ENCODE measurements around the gene TGFB1. TPM values are rescaled to one million over a fixed set of nuclear protein-coding genes. Genes with fewer than 3 reads are reported as not detected.

Gene TGFB1
- total RNA-seq, 1 experiment from 2014 or later: 10.1 TPM

- in situ Hi-C loops (cut with HindIII; ENCODE audit: low sequenced_read_pairs): no loop called here
- DNase-seq (ENCODE audit: low spot score): no peak
These were observed 64.8 kb downstream of the TGFB1 start for GRCh38 chr19:41288673-41289530.

Other genes starting within 250 kb of the TGFB1 start
- not detected in 2 replicates for gene CYP2F1, start 239.5 kb downstream of the TGFB1 start, total RNA-seq (2014; rRNA removed; shearing (Covaris generic))
- not detected in 2 replicates for gene CYP2S1, start 160.7 kb downstream of the TGFB1 start, total RNA-seq (2014; rRNA removed; shearing (Covaris generic))
- 21.0 and 22.4 TPM in 2 replicates for gene AXL, start 134.7 kb downstream of the TGFB1 start, total RNA-seq (2014; rRNA removed; shearing (Covaris generic))
- gene HNRNPUL1, start 89.5 kb downstream of the TGFB1 start, total RNA-seq (2014; rRNA removed; shearing (Covaris generic)): 85.0 and 116 TPM in 2 replicates
- 9.3 and 12.3 TPM in 2 replicates for gene CCDC97, start 43.8 kb downstream of the TGFB1 start, total RNA-seq (2014; rRNA removed; shearing (Covaris generic))
- 11.1 and 18.4 TPM in 2 replicates for gene B9D2, start 10.2 kb upstream of the TGFB1 start, total RNA-seq (2014; rRNA removed; shearing (Covaris generic))
- gene TMEM91, start 22.6 kb upstream of the TGFB1 start, total RNA-seq (2014; rRNA removed; shearing (Covaris generic)): 0.25 and 1.2 TPM in 2 replicates
- gene EXOSC5, start 43.4 kb upstream of the TGFB1 start, total RNA-seq (2014; rRNA removed; shearing (Covaris generic)): 57.0 and 71.8 TPM in 2 replicates
- gene BCKDHA, start 43.9 kb upstream of the TGFB1 start, total RNA-seq (2014; rRNA removed; shearing (Covaris generic)): 90.1 and 111 TPM in 2 replicates
- gene B3GNT8, start 73.5 kb upstream of the TGFB1 start, total RNA-seq (2014; rRNA removed; shearing (Covaris generic)): not detected in 2 replicates
- 74.2 and 82.2 TPM in 2 replicates for gene DMAC2, start 86.0 kb upstream of the TGFB1 start, total RNA-seq (2014; rRNA removed; shearing (Covaris generic))
- not detected in 2 replicates for gene ERICH4, start 89.2 kb upstream of the TGFB1 start, total RNA-seq (2014; rRNA removed; shearing (Covaris generic))
- gene CEACAM21, start 222.2 kb upstream of the TGFB1 start, total RNA-seq (2014; rRNA removed; shearing (Covaris generic)): 0.12 and 3.6 TPM in 2 replicates